ENCODE data around the gene CRELD2. TPM values are rescaled to one million over a fixed set of nuclear protein-coding genes. Genes with fewer than 3 reads are reported as not detected.
"Not testable (repeated sequence)": the region's sequence is repeated elsewhere in the genome, so short reads cannot be mapped to it uniquely, and the experiment has no call there.

Gene CRELD2
- polyA plus RNA-seq, 1 donor (not counting 4 experiments of a cell fraction or from before 2014, with no cell fraction given) = 33.5 TPM

DNA sequence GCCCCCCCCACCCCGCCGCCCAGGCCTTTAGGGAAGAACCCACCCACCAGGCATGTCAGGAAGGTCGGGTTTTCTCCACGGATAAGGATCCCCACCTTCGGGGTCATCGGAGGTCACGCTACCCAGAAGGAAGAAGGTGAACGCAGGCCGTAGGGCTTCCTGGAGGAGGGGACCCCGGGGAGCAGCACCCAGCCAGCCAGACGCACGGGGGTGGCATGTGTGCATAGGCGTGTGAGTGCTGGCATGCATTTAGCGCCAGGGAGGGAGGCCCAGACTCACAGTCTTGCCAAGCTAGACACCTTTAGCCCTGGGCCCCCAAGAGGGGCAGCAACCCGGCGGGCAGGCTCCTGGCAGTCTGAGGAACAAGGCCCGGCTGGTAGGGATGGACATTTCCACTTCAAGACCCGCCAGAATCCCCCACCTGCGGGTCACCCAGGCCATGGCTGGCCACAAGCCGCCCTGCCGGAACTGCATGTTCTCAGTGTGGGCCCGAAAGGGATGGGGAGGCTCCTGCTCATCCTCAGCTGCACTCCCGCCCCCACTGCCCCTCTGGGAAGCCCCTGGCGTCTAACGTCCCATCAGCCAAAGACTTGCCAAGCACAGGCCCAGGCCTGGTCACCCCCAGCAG is 25.5 kb downstream of the CRELD2 start:
- no peak for FAIRE-seq
- H3K27me3 ChIP-seq (ENCODE audit: control insufficient read depth, extremely low read depth, insufficient read depth, low read length) = no peaks in the 10 kb centered on the region
- H3K9me1 ChIP-seq (ENCODE audit: control insufficient read depth, extremely low read depth, insufficient read depth, low read length) = no peaks in the 10 kb centered on the region
- no peak overlapping the region for H3K4me2 ChIP-seq (ENCODE audit: control insufficient read depth, extremely low read depth, insufficient read depth, low read depth, low read length)
- dilution Hi-C loops (cut with MboI; ENCODE audit: extremely low pct_ligation_motif_present, low sequenced_read_pairs) = no loop called here
- no peak overlapping the region for H2AFZ ChIP-seq (ENCODE audit: control insufficient read depth, low read length)
- H3K4me1 ChIP-seq (ENCODE audit: control insufficient read depth, extremely low read depth, insufficient read depth, low read length) = peaks cover 13% of the 10 kb centered on the region
- no peak overlapping the region for H3K9ac ChIP-seq (ENCODE audit: control insufficient read depth, extremely low read depth, insufficient read depth, low read length)
- H3K27ac ChIP-seq (ENCODE audit: control insufficient read depth, insufficient read depth, low read length) = no peak overlapping the region
- TF ChIP-seq EZH2 (IDR thresholded peaks at IDR 0.05; ENCODE audit: low read length) = no peak
- TF ChIP-seq, protein P1, sequence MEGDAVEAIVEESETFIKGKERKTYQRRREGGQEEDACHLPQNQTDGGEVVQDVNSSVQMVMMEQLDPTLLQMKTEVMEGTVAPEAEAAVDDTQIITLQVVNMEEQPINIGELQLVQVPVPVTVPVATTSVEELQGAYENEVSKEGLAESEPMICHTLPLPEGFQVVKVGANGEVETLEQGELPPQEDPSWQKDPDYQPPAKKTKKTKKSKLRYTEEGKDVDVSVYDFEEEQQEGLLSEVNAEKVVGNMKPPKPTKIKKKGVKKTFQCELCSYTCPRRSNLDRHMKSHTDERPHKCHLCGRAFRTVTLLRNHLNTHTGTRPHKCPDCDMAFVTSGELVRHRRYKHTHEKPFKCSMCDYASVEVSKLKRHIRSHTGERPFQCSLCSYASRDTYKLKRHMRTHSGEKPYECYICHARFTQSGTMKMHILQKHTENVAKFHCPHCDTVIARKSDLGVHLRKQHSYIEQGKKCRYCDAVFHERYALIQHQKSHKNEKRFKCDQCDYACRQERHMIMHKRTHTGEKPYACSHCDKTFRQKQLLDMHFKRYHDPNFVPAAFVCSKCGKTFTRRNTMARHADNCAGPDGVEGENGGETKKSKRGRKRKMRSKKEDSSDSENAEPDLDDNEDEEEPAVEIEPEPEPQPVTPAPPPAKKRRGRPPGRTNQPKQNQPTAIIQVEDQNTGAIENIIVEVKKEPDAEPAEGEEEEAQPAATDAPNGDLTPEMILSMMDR (optimal IDR thresholded peaks at IDR 0.05 in 1 of 3, IDR thresholded peaks at IDR 0.05 in 1 of 3, conservative IDR thresholded peaks at IDR 0.05 in 1 of 3; ENCODE audit: extremely low read depth in 1 of 3, insufficient read depth in 2 of 3, low read length in 3 of 3) = no peak
- H3K9me3 ChIP-seq (ENCODE audit: control insufficient read depth, low read depth, low read length) = no peaks in the 10 kb centered on the region
- H3K79me2 ChIP-seq (ENCODE audit: control insufficient read depth, insufficient read depth, low read length) = no peaks in the 10 kb centered on the region
- H3K36me3 ChIP-seq (ENCODE audit: control insufficient read depth in 2 of 2, extremely low read depth in 1 of 2, insufficient read depth in 2 of 2, low read length in 2 of 2) = no peaks in the 10 kb centered on the region
- H3K4me3 ChIP-seq (ENCODE audit: control insufficient read depth in 2 of 3, extremely low read depth in 1 of 3, insufficient read depth in 2 of 3, low read depth in 1 of 3, low read length in 3 of 3) = no peak overlapping the region
- DNase-seq (ENCODE audit: low read depth, low spot score) = no peak
- H4K20me1 ChIP-seq (ENCODE audit: control insufficient read depth, extremely low read depth, insufficient read depth, low read length) = no peaks in the 10 kb centered on the region

DNA sequence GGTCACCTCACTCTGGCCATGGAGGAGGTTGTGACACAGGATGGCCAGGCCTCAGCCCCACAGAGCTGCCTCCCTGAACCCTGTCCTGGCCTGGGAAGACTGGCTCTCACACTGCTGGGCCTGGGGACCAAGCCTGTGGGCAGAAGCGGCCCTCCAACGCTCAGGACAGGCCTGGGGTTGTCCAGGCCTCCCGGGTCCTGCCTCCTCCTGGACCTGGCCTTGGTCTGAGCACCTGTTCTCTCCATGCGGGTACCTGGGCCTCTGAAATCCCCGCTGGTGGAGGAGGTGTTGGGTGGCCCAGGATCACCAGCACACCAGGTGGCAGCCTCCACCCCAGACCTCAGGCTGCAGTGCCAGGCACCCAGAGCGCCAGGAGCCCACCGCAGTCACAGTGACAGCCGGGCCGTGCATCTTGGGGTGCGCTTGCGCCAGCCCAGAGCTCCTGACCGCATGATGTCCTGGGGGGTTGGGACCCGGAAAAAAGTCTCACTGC is 26.0 kb downstream of the CRELD2 start:
- H3K27ac ChIP-seq (ENCODE audit: control insufficient read depth, insufficient read depth, low read length) = no peak overlapping the region
- H3K9ac ChIP-seq (ENCODE audit: control insufficient read depth, extremely low read depth, insufficient read depth, low read length) = no peak overlapping the region
- H3K4me2 ChIP-seq (ENCODE audit: control insufficient read depth, extremely low read depth, insufficient read depth, low read depth, low read length) = no peak overlapping the region
- H3K9me1 ChIP-seq (ENCODE audit: control insufficient read depth, extremely low read depth, insufficient read depth, low read length) = no peaks in the 10 kb centered on the region
- no peaks in the 10 kb centered on the region for H3K9me3 ChIP-seq (ENCODE audit: control insufficient read depth, low read depth, low read length)
- no peaks in the 10 kb centered on the region for H3K36me3 ChIP-seq (ENCODE audit: control insufficient read depth in 2 of 2, extremely low read depth in 1 of 2, insufficient read depth in 2 of 2, low read length in 2 of 2)
- peaks cover 15% of the 10 kb centered on the region for H3K4me1 ChIP-seq (ENCODE audit: control insufficient read depth, extremely low read depth, insufficient read depth, low read length)
- DNase-seq (ENCODE audit: low read depth, low spot score) = no peak
- no peak for TF ChIP-seq EZH2 (IDR thresholded peaks at IDR 0.05; ENCODE audit: low read length)
- TF ChIP-seq, protein P1 (optimal IDR thresholded peaks at IDR 0.05 in 1 of 3, IDR thresholded peaks at IDR 0.05 in 1 of 3, conservative IDR thresholded peaks at IDR 0.05 in 1 of 3; ENCODE audit: extremely low read depth in 1 of 3, insufficient read depth in 2 of 3, low read length in 3 of 3) = no peak
- no peak overlapping the region for H2AFZ ChIP-seq (ENCODE audit: control insufficient read depth, low read length)
- no peaks in the 10 kb centered on the region for H3K79me2 ChIP-seq (ENCODE audit: control insufficient read depth, insufficient read depth, low read length)
- FAIRE-seq = no peak
- dilution Hi-C loops (cut with MboI; ENCODE audit: extremely low pct_ligation_motif_present, low sequenced_read_pairs) = no loop called here
- no peaks in the 10 kb centered on the region for H3K27me3 ChIP-seq (ENCODE audit: control insufficient read depth, extremely low read depth, insufficient read depth, low read length)
- H4K20me1 ChIP-seq (ENCODE audit: control insufficient read depth, extremely low read depth, insufficient read depth, low read length) = no peaks in the 10 kb centered on the region
- H3K4me3 ChIP-seq (ENCODE audit: control insufficient read depth in 2 of 3, extremely low read depth in 1 of 3, insufficient read depth in 2 of 3, low read depth in 1 of 3, low read length in 3 of 3) = no peak overlapping the region

DNA sequence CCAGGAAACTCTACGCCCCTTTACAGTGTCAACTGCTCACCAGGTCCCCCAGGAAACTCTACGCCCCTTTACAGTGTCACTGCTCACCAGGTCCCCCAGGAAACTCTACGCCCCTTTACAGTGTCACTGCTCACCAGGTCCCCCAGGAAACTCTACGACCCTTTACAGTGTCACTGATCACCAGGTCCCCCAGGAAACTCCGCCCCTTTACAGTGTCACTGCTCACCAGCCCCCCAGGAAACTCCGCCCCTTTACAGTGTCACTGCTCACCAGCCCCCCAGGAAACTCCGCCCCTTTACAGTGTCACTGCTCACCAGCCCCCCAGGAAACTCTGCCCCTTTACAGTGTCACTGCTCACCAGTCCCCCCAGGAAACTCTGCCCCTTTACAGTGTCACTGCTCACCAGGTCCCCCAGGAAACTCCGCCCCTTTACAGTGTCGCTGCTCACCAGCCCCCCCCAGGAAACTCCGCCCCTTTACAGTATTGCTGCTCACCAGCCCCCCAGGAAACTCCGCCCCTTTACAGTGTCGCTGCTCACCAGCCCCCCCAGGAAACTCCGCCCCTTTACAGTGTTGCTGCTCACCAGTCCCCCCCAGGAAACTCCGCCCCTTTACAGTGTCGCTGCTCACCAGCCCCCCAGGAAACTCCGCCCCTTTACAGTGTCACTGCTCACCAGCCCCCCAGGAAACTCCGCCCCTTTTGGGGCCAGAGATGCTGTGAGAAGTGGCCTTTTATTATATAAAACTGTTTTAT is 26.8 kb downstream of the CRELD2 start:
- not testable (repeated sequence) for H3K9ac ChIP-seq (ENCODE audit: control insufficient read depth, extremely low read depth, insufficient read depth, low read length); H3K27ac ChIP-seq (ENCODE audit: control insufficient read depth, insufficient read depth, low read length); FAIRE-seq

More for the DNA sequence above, 26.8 kb downstream of the CRELD2 start:
- H3K4me1 ChIP-seq (ENCODE audit: control insufficient read depth, extremely low read depth, insufficient read depth, low read length) = peaks cover 15% of the 10 kb centered on the region
- H3K4me3 ChIP-seq (ENCODE audit: control insufficient read depth in 2 of 3, extremely low read depth in 1 of 3, insufficient read depth in 2 of 3, low read depth in 1 of 3, low read length in 3 of 3); DNase-seq (ENCODE audit: low read depth, low spot score); H4K20me1 ChIP-seq (ENCODE audit: control insufficient read depth, extremely low read depth, insufficient read depth, low read length); H3K27me3 ChIP-seq (ENCODE audit: control insufficient read depth, extremely low read depth, insufficient read depth, low read length); H3K4me2 ChIP-seq (ENCODE audit: control insufficient read depth, extremely low read depth, insufficient read depth, low read depth, low read length); H3K79me2 ChIP-seq (ENCODE audit: control insufficient read depth, insufficient read depth, low read length); H3K9me1 ChIP-seq (ENCODE audit: control insufficient read depth, extremely low read depth, insufficient read depth, low read length); H3K9me3 ChIP-seq (ENCODE audit: control insufficient read depth, low read depth, low read length); dilution Hi-C loops (cut with MboI; ENCODE audit: extremely low pct_ligation_motif_present, low sequenced_read_pairs); H3K36me3 ChIP-seq (ENCODE audit: control insufficient read depth in 2 of 2, extremely low read depth in 1 of 2, insufficient read depth in 2 of 2, low read length in 2 of 2); H2AFZ ChIP-seq (ENCODE audit: control insufficient read depth, low read length): not testable (repeated sequence)
